ENCODE data around the gene ARHGAP15. TPM values are rescaled to one million over a fixed set of nuclear protein-coding genes. Genes with fewer than 3 reads are reported as not detected.
A peak's percentile ranks its signal among the peaks of the same experiment; 100 is the strongest.

The ARHGAP15 gene
- total and polyA plus RNA-seq, 4 donors = 3.8 to 17.9 (median 13.2) TPM

DNA sequence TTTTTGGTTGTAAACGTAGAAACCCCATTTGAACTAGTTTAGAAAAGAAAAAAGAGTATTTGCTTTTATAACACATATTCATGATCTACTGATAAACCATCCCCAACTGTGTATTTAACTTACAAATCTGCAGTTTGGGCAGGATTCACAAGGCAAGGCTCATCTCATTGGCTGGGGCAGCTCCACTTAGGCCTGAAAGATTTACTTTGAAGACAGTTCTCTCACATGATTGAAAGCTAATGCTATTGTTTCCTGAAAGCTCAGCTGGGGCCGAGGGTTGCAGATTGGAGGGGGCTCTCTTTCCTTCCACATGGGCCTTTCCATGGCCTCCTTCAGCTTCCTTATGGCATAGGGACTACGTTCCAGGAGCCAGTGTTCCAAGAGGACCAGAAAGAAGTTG is 47.4 kb downstream of the ARHGAP15 start:
- TF ChIP-seq FOXA2 (IDR thresholded peaks at IDR 0.05) = no peak
- no peak for TF ChIP-seq HNF4A (conservative IDR thresholded peaks at IDR 0.05)
- no peak for TF ChIP-seq YY1 (IDR thresholded peaks at IDR 0.05)
- TF ChIP-seq, protein P1, sequence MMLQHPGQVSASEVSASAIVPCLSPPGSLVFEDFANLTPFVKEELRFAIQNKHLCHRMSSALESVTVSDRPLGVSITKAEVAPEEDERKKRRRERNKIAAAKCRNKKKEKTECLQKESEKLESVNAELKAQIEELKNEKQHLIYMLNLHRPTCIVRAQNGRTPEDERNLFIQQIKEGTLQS (IDR thresholded peaks at IDR 0.05) = no peak
- no peak for TF ChIP-seq HNF4G (IDR thresholded peaks at IDR 0.05)
- no peak for TF ChIP-seq FOXA1 (IDR thresholded peaks at IDR 0.05)
- TF ChIP-seq, protein P2, sequence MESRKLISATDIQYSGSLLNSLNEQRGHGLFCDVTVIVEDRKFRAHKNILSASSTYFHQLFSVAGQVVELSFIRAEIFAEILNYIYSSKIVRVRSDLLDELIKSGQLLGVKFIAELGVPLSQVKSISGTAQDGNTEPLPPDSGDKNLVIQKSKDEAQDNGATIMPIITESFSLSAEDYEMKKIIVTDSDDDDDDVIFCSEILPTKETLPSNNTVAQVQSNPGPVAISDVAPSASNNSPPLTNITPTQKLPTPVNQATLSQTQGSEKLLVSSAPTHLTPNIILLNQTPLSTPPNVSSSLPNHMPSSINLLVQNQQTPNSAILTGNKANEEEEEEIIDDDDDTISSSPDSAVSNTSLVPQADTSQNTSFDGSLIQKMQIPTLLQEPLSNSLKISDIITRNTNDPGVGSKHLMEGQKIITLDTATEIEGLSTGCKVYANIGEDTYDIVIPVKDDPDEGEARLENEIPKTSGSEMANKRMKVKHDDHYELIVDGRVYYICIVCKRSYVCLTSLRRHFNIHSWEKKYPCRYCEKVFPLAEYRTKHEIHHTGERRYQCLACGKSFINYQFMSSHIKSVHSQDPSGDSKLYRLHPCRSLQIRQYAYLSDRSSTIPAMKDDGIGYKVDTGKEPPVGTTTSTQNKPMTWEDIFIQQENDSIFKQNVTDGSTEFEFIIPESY (IDR thresholded peaks at IDR 0.05) = no peak
- no peak for TF ChIP-seq TAF1 (conservative IDR thresholded peaks at IDR 0.05)
- TF ChIP-seq, protein P3, sequence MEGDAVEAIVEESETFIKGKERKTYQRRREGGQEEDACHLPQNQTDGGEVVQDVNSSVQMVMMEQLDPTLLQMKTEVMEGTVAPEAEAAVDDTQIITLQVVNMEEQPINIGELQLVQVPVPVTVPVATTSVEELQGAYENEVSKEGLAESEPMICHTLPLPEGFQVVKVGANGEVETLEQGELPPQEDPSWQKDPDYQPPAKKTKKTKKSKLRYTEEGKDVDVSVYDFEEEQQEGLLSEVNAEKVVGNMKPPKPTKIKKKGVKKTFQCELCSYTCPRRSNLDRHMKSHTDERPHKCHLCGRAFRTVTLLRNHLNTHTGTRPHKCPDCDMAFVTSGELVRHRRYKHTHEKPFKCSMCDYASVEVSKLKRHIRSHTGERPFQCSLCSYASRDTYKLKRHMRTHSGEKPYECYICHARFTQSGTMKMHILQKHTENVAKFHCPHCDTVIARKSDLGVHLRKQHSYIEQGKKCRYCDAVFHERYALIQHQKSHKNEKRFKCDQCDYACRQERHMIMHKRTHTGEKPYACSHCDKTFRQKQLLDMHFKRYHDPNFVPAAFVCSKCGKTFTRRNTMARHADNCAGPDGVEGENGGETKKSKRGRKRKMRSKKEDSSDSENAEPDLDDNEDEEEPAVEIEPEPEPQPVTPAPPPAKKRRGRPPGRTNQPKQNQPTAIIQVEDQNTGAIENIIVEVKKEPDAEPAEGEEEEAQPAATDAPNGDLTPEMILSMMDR (IDR thresholded peaks at IDR 0.05; ENCODE audit: low read depth, low read length, missing input control) = no peak
- WGBS = 75% methylated on average over 3 of the region's 3 CpGs
- Histone ChIP-seq H3K27me3 (ENCODE audit: control insufficient read depth in 4 of 4, insufficient read depth in 4 of 4, low read length in 3 of 4) (no peaks in the 10 kb centered on the region), H3K9me3 (ENCODE audit: control insufficient read depth in 4 of 4, low read length in 3 of 4) (peaks cover 0 to 3% (median under 1%) of the 10 kb centered on the region in 4 donors), H3K4me3 (ENCODE audit: low read depth in 1 of 3, low read length in 3 of 3) (no peak overlapping the region), H3K27ac (ENCODE audit: low read depth in 1 of 2, low read length in 2 of 2) (no peak overlapping the region), H3K4me1 (ENCODE audit: control insufficient read depth in 4 of 4, insufficient read depth in 4 of 4, low read length in 3 of 4) (no peaks in the 10 kb centered on the region), H3K9ac (ENCODE audit: low read depth in 1 of 2, low read length in 2 of 2) (no peak overlapping the region), H3K36me3 (ENCODE audit: control insufficient read depth in 4 of 4, insufficient read depth in 3 of 4, low read depth in 1 of 4, low read length in 3 of 4) (no peaks in the 10 kb centered on the region)
- no peak for DNase-seq (ENCODE audit: low spot score)

DNA sequence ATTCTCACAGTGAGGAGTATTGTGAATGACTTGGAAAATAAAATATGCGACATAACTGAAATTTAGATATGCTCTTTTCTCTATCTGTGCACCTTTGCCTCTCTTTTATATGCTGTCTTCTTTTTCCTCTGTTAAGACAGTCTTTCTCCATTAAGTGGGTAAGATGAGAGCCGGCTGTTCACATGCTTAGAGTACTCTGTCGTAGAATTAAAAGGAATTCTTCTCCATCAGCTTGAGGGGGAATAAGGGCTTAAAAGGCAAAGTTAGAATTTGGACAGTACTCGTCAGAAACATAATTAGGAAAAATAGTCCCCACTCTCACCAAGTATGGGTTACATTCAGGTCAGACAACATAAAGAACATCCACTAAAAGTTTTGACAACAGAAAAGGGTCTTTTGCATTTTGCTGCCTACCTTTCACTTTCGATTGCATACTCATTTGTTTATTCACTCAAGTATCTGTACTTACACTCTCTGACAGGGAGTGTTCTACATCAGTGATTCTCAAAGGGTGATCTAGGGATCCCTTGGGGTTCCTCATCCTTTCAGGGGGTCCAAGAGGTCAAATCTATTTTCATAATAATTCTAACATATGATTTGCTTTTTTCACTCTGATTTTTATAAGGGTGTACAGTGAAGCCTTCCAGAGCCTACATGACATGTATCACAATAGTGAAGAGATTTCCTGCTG is 48.0 kb downstream of the ARHGAP15 start:
- WGBS = 77% methylated on average over 5 of the region's 5 CpGs
- peak overlapping the region in 1 of 2 donors; percentile 18 for H3K9ac ChIP-seq (ENCODE audit: low read depth in 1 of 2, low read length in 2 of 2)
- H3K27me3 ChIP-seq (ENCODE audit: control insufficient read depth in 4 of 4, insufficient read depth in 4 of 4, low read length in 3 of 4) = no peaks in the 10 kb centered on the region
- no peaks in the 10 kb centered on the region for H3K4me1 ChIP-seq (ENCODE audit: control insufficient read depth in 4 of 4, insufficient read depth in 4 of 4, low read length in 3 of 4)
- peaks cover 0 to 5% (median under 1%) of the 10 kb centered on the region in 4 donors for H3K9me3 ChIP-seq (ENCODE audit: control insufficient read depth in 4 of 4, low read length in 3 of 4)
- no peak for DNase-seq (ENCODE audit: low spot score)
- no peaks in the 10 kb centered on the region for H3K36me3 ChIP-seq (ENCODE audit: control insufficient read depth in 4 of 4, insufficient read depth in 3 of 4, low read depth in 1 of 4, low read length in 3 of 4)
- no peak overlapping the region for H3K27ac ChIP-seq (ENCODE audit: low read depth in 1 of 2, low read length in 2 of 2)
- no peak overlapping the region for H3K4me3 ChIP-seq (ENCODE audit: low read depth in 1 of 3, low read length in 3 of 3)
- no peak for TF ChIP-seq YY1 (IDR thresholded peaks at IDR 0.05)
- no peak for TF ChIP-seq NR2F2 (IDR thresholded peaks at IDR 0.05)
- no peak for TF ChIP-seq HNF4A (conservative IDR thresholded peaks at IDR 0.05)
- TF ChIP-seq, protein P1 (IDR thresholded peaks at IDR 0.05) = no peak
- TF ChIP-seq, protein P4, sequence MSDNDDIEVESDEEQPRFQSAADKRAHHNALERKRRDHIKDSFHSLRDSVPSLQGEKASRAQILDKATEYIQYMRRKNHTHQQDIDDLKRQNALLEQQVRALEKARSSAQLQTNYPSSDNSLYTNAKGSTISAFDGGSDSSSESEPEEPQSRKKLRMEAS (IDR thresholded peaks at IDR 0.05) = no peak
- no peak for TF ChIP-seq EGR1 (IDR thresholded peaks at IDR 0.05; ENCODE audit: low read depth in 2 of 2)
- TF ChIP-seq FOXA2 (IDR thresholded peaks at IDR 0.05) = no peak
- TF ChIP-seq RAD21 (IDR thresholded peaks at IDR 0.05) = no peak
- TF ChIP-seq, protein P5, sequence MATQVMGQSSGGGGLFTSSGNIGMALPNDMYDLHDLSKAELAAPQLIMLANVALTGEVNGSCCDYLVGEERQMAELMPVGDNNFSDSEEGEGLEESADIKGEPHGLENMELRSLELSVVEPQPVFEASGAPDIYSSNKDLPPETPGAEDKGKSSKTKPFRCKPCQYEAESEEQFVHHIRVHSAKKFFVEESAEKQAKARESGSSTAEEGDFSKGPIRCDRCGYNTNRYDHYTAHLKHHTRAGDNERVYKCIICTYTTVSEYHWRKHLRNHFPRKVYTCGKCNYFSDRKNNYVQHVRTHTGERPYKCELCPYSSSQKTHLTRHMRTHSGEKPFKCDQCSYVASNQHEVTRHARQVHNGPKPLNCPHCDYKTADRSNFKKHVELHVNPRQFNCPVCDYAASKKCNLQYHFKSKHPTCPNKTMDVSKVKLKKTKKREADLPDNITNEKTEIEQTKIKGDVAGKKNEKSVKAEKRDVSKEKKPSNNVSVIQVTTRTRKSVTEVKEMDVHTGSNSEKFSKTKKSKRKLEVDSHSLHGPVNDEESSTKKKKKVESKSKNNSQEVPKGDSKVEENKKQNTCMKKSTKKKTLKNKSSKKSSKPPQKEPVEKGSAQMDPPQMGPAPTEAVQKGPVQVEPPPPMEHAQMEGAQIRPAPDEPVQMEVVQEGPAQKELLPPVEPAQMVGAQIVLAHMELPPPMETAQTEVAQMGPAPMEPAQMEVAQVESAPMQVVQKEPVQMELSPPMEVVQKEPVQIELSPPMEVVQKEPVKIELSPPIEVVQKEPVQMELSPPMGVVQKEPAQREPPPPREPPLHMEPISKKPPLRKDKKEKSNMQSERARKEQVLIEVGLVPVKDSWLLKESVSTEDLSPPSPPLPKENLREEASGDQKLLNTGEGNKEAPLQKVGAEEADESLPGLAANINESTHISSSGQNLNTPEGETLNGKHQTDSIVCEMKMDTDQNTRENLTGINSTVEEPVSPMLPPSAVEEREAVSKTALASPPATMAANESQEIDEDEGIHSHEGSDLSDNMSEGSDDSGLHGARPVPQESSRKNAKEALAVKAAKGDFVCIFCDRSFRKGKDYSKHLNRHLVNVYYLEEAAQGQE (IDR thresholded peaks at IDR 0.05) = no peak

Data from liver (tissue), 9 donors.